Activated CD4-positive, CD25-positive, alpha-beta regulatory T cell treated with anti-CD3 and anti-CD28 coated beads, Interleukin-2, amount 50 U/mL, for 24 hours (primary cell): ENCODE results near the gene RUNDC3A.
A peak's percentile ranks its signal among the peaks of the same experiment; 100 is the strongest.

Source experiments
- ATAC-seq, 2 donors: fragments of 150-1000 bp; cut with Tn5 transposase; one replicate each; pipeline ENCODE4 v1.10.0; 2021; ENCODE audit warnings: mild to moderate bottlenecking in 1 of 2, moderate library complexity in 1 of 2

RUNDC3A gene

DNA sequence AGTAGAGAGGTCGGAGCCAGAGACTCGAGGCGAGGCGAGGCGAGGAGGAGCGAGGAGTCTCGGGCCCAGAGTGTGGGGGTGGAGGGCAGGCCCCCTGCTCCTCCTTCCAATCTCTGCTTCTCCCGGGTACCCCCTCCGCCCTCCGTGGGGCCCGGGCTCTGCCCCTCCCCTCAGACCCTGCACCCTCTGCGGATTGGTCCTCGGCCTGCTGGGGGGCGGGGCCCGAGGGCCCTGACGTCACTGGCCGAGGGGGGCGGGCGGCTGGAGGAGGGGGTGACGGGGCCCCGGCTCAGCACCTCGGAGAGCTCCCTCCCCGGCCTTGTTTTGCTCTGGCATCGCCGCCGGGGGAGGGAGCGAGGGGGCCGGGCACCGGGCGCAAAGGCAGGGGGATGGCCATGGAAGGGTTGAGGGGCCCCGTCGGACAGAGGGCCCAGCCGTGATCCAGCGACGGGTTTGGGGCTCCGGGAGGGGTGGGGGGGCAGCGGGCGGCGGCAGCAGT, at the start of gene RUNDC3A:
Gene RUNDC3A, plus strand, starts transcription at position 282 of the 499 bp plus-strand sequence. CDS start 232 bp downstream, outside the sequence.
- ATAC-seq = peak; percentile 84 to 85

DNA sequence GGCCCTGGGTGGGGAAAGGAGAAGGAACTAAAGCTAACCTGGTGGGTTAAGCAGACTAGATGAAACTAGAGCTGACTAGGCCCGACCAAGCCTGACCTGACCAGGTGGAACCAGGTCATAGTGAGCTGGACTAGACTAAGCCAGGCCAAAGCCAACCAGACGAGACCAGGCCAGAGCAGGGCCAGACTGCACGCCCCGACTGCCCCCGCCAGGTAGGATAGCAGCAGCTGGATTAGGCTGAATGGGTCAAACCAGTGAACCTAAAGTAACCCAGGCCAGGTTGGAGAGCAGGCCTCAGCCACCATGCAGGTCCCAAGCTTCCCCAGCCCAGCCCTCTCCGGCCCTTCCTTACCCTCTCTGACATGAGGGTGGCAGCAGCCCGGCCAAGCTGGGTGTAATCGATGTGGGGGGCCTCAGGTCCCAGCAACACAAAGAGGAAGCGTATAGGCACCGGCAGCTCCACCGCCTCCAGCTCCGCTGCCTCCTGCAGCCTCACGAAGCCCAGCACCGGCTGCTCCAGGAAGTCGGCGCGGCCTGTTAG, 49.5 kb upstream of the RUNDC3A start:
- ATAC-seq = no peak

- peak in 1 of 2 donors; percentile 17 for ATAC-seq
Measured at GRCh38 chr17:44260296-44260695, 48.1 kb upstream of the RUNDC3A start.

DNA sequence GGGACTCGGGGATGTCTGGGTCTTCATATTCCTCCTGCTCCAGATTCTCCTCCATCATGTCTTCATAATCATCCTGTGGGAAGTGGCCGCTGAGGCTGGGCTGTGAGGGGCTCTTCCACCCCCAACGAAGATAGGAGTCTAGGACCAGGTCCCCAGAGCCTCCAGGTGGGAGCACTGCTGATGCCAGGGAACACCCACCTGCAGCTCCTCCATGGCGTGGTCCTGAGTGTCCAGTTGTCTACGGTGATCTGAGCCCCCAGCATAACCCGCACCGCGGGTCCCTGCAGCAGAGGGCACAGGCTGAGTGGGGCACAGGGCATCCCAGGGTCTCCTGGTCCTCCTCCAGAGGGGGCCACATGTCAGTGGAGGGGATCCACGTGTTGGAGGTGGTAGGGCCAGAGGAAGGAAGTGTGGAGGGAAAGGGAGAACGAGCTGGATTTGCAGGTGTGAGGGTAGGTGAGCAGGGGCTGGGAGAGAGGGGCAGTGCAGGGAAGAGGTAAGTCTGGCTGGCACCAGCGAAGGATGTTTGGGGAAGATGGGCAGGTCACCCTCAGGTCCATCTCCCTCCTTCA, 45.7 kb upstream of the RUNDC3A start:
- ATAC-seq = no peak

DNA sequence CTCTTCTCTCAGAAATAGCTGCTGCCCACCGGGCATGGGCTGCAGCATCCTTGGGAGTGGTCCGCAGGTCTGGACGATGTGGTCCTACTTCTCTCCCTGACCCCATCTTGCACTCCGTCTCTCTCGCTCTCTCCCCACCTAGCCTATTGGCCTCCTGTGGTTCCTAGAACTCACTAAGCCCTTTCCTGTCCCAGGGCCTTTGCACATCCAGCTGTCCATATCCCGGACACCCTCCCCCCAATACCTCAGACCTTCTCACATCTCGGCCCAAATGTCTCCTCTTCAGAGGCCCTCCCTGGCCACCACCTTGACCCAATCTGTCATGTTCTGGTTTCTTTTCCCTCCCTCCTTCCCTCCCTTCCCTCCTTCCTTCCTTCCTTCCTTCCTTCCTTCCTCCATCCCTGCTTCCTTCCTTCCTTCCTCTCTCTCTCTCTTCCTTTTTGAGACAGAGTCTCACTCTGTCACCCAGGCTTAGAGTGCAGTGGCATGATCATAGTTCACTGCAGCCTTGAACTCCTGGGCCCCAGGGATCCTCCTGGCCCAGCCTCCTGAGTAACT, 45.0 kb upstream of the RUNDC3A start:
- ATAC-seq = no peak

DNA sequence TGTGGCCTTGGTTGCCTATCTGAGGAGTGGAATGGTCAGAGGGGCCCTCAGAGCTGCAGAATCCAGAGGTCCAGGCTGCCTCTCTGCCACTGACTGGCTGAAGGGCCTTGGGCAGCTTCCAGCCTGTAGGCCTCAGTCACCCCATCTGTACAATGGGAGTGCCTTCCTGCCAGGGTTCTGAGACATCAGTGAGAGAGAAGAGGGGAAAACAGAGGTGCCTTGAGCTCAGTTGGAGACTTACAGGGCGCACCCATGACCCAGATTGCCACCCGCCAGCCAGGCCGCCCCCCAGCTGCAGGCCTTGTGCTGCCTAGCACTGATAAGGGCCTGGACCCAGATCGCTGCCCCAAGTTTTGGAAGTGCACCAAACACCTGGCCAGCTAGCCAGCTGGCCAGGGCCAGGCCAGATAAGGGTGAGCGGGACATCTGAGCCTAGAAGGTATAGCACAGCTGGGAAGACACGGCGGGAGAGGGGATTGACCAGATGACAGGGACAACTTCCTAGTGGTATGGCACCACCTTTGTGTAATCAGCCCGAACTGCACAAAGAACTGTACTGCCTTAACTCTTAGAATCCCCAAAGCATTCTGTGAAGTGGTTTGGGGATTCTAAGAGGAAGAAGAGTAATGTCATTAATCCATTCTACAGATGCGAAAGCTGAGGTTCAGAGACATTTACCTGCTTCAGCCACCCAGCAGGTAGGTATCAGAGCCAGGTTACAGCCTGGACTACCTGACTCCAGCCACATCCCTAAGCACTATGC, 41.8 kb upstream of the RUNDC3A start:
- no peak for ATAC-seq

DNA sequence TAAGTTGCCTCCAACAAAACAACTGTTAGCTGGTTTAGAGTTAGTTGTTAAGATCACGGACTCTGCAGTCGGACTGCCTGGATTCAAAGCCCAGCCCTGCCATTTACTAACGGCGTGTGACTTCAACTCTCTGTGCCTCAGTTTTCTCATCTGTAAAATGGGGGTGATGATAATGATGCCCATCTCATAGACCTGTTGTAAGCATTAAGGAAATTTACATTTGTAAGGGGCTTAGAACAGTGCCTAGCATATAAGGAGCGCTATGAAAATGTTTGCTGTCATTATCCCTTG, 41.3 kb upstream of the RUNDC3A start:
- no peak for ATAC-seq

DNA sequence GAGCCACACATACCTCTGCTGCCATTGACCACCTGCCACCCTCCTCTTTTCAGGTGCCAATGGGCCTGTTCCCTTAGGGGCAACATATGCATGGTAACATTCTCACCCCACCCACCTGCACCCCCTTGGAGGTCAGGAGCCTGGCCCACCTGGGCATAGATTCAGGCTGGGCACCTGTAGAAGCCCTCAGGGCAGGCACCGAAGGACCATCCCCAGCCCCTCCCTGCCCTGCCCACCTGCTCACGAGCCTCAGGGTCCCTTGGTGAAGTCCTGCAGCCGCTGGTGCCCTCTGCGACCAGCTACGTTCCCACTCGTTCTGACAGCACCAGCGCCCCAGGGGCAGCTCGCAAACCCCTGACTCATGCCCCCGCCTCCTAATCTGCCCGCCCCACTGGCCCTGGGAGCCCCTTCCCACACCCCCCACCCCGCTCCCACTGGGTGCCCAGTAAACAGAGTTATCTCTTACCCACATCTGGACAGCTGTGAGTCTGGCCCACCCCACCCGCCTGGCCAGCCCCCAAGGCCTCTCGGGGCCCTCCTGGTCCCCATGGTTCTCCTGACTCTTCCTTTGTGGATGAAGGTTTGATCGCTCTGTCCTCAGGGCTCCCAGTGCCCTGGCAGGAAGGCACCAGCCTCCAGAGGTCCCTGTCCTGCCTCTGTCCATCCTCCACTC, 40.4 kb upstream of the RUNDC3A start, which contains the start of gene SLC4A1:
Gene SLC4A1, minus strand, starts transcription at position 318 of the 673 bp plus-strand sequence. CDS start 5,269 bp downstream, outside the sequence.
- no peak for ATAC-seq

- no peak for ATAC-seq
Measured at GRCh38 chr17:44268709-44269534, 39.5 kb upstream of the RUNDC3A start.

GRCh38 chr17:44269535-44270240, 38.7 kb upstream of the RUNDC3A start:
- no peak for ATAC-seq

DNA sequence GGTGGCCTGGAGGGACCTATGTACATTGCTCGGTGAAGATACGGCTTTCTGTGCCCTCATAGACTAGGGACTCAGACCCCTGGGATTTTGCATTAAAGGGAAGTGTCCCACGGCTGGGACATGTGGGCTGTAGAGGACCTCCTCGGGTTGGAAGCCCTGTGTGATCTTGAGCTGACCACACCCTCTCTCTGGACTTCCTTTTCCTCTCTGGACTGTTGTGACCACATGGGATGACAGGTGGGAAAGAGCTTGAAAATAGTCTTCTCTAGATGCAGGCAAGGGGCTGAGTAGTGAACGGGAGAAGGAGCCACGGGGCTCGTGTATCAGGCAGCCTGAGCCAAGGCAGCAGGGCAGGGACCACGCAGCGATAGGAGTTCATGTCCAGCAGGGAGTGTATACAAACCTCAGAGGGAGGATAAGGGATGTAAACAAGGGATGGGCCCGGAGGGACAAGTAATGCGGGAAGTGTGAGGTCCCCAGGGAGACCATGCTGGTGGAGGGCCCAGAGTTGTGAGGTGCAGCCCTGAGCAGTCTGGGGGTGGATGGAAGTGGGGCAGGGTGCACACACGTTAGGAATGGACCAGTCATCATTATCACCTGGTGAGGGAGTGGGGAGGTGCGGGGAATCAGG, 36.0 kb upstream of the RUNDC3A start:
- no peak for ATAC-seq

- no peak for ATAC-seq
Measured at GRCh38 chr17:44272954-44273353, 35.4 kb upstream of the RUNDC3A start.

GRCh38 chr17:44273607-44274006, 34.8 kb upstream of the RUNDC3A start:
- ATAC-seq = no peak

DNA sequence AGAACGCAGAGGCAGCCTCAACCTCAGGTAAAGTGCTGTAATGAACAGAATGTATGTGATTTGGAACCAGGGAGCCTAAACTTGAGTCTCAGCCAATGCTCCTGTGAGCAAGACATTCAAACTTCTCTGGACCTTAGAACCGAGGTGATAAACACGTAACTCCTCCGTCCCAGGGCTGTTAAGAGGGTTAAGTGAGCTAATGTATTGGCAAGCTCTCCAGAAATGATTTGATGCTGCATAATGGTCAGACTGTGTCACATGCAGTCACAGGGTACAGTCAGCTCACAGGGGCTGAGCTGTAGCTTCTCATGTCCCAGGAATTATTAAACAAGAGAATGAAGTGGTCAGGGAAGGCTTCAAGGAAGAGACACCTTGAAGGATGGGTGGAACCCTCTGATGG, 30.4 kb upstream of the RUNDC3A start:
- ATAC-seq = no peak

- no peak for ATAC-seq
Measured at GRCh38 chr17:44279346-44279665, 29.1 kb upstream of the RUNDC3A start.

DNA sequence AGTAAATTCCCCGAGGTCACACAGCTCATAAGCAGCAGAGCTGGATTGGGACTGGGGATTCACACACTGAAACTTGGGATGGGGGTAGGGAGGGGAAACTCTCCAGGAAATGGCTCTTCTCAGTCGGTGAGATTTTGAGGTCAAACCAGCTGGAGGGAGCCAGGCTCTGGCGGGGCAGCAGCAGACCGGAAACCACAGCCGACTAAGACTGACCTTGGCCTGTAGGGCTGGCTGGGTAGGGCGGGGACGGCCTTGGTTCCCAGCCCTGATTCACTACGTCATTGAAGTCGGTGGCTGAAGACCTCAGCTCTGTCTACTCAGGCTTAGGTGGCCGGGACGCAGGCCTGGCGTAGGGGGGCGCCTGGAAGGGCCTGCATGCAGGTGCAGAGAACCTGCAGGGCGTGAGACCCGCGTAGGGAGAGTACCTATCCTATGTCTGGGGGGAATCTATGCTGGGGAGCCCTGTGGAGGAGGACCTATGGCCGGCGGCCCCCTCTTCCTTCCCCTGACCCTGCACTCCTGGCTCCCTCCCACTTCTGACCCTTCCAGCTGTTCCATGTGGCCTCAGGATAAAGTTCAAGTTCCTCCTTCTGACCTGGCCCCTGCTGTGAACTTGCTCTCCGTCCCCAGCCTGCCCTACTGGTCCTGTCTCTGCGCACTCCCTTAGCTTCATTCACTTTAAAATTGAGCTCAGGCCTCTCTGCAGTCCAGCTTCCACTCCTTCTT, 28.6 kb upstream of the RUNDC3A start:
- ATAC-seq = peak; percentile 46 to 55

- no peak for ATAC-seq
Measured at GRCh38 chr17:44280392-44280937, 27.9 kb upstream of the RUNDC3A start.

DNA sequence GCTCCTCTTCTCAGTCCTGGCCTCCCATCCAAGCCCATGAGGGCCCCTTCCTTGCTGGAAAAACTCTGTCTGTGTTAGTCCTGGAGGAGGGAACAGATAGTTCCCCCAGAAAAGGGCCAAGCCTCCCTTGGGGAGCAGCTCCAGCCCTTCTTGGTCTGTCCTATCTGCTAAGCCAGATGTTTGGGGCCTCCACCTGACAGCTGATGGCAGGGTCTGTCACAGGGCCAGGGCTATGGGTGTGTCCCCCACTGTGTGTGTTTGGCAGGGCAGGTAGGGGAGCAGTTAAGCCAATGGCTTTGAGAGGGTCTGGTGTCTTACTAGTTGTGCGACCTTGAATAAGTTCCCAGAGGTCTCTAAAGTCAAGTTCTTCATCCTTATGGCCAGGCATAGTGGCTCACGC, 26.8 kb upstream of the RUNDC3A start:
- ATAC-seq = no peak

- ATAC-seq = no peak
Measured at GRCh38 chr17:44282264-44282663, 26.1 kb upstream of the RUNDC3A start.

GRCh38 chr17:44283344-44284023, 24.9 kb upstream of the RUNDC3A start:
- no peak for ATAC-seq
